KMS-11 (cell line): ENCODE measurements around the gene BRD8.

Experiments used
- H2AFZ ChIP-seq: fragments of 200-600 bp; sonication (generic); 2 replicates; pipeline ENCODE4 v1.6.1; 2016; ENCODE audit warnings: antibody characterized with exemption, mixed run types, low read depth
- H3K27ac ChIP-seq: fragments of 200-600 bp; sonication (generic); 2 replicates; pipeline ENCODE4 v1.6.1; 2016; ENCODE audit warnings: mild to moderate bottlenecking, mixed run types
- H3K27me3 ChIP-seq: fragments of 200-600 bp; sonication (generic); 2 replicates; pipeline ENCODE4 v1.6.1; 2017; ENCODE audit warnings: mild to moderate bottlenecking, low read depth, mixed run types, moderate library complexity; ENCODE audit not compliant: insufficient read depth
- H3K36me3 ChIP-seq: fragments of 200-600 bp; sonication (generic); 2 replicates; pipeline ENCODE4 v1.6.1; 2017; ENCODE audit warnings: mild to moderate bottlenecking, mixed run types; ENCODE audit not compliant: insufficient read depth
- H3K4me1 ChIP-seq: fragments of 200-600 bp; sonication (generic); 2 replicates; pipeline ENCODE4 v1.6.1; 2016; ENCODE audit warnings: mild to moderate bottlenecking, low read depth, mixed run types; ENCODE audit not compliant: poor library complexity, severe bottlenecking
- H3K4me2 ChIP-seq: fragments of 200-600 bp; sonication (generic); 2 replicates; pipeline ENCODE4 v1.7.0; 2016; ENCODE audit warnings: mild to moderate bottlenecking, mixed run types
- H3K4me3 ChIP-seq: fragments of 200-600 bp; sonication (generic); IDR thresholded peaks from 2 replicates; pipeline ENCODE4 v1.6.1; 2017; ENCODE audit warnings: low read depth, low read length, mixed read lengths; ENCODE audit not compliant: insufficient read depth
- H3K79me2 ChIP-seq: fragments of 200-600 bp; sonication (generic); 2 replicates; pipeline ENCODE4 v1.6.1; 2016; ENCODE audit warnings: low read depth, mixed run types; ENCODE audit not compliant: insufficient read depth
- H3K9ac ChIP-seq: fragments of 200-600 bp; sonication (generic); 2 replicates; pipeline ENCODE4 v1.6.1; 2016; ENCODE audit warnings: mild to moderate bottlenecking, mixed run types
- H4K20me1 ChIP-seq: fragments of 200-600 bp; sonication (generic); 2 replicates; pipeline ENCODE4 v1.6.1; 2016; ENCODE audit warnings: mild to moderate bottlenecking, mixed run types; ENCODE audit not compliant: insufficient read depth
- TF ChIP-seq, protein P1 (sequence below): fragments of 200-600 bp; sonication (generic); conservative IDR thresholded peaks from 2 replicates; pipeline ENCODE4 v1.6.1; 2017; ENCODE audit warnings: low read depth, mild to moderate bottlenecking, antibody characterized with exemption, low read length, moderate library complexity, mixed read lengths

The BRD8 gene

DNA sequence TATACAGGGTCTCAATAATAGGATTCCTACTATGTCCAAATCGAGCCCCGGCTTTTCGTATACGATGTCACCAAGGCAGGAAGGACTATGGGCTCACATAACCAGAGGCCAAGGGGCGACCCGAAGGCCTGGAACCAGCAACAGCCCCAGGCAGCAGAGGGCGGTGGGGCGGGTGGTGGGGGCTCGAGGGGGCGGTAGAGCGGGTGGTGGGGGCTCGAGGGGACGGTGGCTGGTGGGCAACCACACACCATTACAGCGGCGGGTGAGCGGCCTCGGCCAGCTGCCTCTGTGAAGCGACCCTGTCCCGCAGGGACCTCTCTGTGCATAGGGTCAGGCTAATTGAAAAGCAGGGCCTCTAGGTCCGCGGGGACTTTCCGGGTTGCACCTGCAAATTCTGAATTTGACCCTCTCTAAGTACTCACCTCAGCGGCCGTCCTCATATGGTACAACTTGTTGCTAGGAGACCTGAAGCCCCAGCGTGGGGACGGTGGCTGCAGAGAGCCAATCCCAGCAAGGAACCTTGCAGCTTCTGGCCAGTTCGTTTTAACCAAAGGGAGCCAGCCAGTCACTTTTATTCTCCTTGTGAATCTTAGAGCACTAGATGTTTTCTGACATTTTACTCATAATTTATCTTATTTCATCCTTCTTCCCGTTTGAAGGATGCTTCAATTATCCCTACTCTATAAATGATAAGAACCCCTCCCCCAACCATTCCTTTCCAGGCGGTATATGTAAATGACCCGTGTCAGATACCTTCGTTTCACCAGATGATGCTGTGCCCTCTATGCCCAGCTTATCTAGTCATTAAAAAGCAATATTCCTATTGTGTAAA lies 39.3 kb downstream of the BRD8 start, which contains the start of gene NME5:
Gene NME5 (minus strand): TSS at position 480 of the 832 bp plus-strand sequence. CDS start 648 bp downstream, outside the sequence.
- H3K4me3 ChIP-seq, result no peak within 1 kb of the TSS
- no peaks in the 10 kb centered on the region for H3K36me3 ChIP-seq
- H3K79me2 ChIP-seq, result no peaks in the 10 kb centered on the region
- peak within 1 kb of the TSS; percentile 82 for H2AFZ ChIP-seq
- peak within 1 kb of the TSS; percentile 11; the same call in 1 of the 2 replicates for H3K9ac ChIP-seq
- H3K27ac ChIP-seq, result no peak within 1 kb of the TSS
- peak within 1 kb of the TSS; percentile 92 for H3K4me2 ChIP-seq
- TF ChIP-seq, protein P1, sequence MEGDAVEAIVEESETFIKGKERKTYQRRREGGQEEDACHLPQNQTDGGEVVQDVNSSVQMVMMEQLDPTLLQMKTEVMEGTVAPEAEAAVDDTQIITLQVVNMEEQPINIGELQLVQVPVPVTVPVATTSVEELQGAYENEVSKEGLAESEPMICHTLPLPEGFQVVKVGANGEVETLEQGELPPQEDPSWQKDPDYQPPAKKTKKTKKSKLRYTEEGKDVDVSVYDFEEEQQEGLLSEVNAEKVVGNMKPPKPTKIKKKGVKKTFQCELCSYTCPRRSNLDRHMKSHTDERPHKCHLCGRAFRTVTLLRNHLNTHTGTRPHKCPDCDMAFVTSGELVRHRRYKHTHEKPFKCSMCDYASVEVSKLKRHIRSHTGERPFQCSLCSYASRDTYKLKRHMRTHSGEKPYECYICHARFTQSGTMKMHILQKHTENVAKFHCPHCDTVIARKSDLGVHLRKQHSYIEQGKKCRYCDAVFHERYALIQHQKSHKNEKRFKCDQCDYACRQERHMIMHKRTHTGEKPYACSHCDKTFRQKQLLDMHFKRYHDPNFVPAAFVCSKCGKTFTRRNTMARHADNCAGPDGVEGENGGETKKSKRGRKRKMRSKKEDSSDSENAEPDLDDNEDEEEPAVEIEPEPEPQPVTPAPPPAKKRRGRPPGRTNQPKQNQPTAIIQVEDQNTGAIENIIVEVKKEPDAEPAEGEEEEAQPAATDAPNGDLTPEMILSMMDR, result no peak
- H3K4me1 ChIP-seq, result peaks cover 9% of the 10 kb centered on the region
- H4K20me1 ChIP-seq, result no peaks in the 10 kb centered on the region
- H3K27me3 ChIP-seq, result no peaks in the 10 kb centered on the region

DNA sequence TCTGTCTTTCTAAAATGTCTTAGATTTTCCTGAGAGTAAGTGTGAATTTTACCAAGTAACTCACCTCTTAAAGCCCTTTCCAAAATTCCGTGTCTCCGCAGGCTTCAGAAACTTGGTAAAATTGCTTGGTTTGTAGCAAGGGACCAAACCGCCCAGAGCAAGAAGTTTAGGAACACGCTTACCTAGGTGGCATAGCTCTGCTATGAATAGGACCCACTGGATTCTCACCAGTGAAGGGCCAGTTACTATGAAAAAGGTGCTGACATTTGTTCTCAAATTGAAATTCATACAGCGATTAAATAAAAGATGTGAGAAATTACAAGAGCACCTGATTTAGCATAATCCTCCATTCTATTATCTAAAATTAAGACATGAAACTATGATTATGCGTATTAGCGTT lies 45.9 kb downstream of the BRD8 start:
- Histone ChIP-seq H3K27me3 (no peaks in the 10 kb centered on the region), H3K36me3 (no peaks in the 10 kb centered on the region), H3K27ac (no peak overlapping the region), H3K9ac (no peak overlapping the region), H3K4me1 (no peaks in the 10 kb centered on the region), H3K4me3 (no peak overlapping the region), H4K20me1 (no peaks in the 10 kb centered on the region), H3K4me2 (no peak overlapping the region), H2AFZ (no peak overlapping the region), H3K79me2 (no peaks in the 10 kb centered on the region)
- TF ChIP-seq, protein P1, result no peak

DNA sequence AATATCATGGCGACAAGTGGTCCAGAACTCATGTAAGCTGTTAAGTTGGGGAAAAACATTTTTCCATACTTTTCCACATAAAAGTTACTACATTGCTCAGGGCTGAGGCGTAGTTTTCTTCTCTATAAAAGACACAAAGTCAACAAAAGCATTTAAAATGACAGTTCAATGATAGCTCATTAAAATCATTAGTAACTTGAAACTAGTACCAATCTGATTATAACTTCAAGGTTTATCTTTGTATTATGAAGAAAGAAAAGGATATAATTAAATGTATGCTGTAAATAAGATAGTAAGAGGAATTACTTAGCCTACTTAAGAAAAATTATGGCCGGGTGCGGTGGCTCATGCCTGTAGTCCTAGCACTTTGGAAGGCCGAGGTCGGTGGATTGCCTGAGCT lies 49.1 kb downstream of the BRD8 start:
- no peaks in the 10 kb centered on the region for H3K36me3 ChIP-seq
- no peak overlapping the region for H3K4me3 ChIP-seq
- H4K20me1 ChIP-seq, result no peaks in the 10 kb centered on the region
- H3K79me2 ChIP-seq, result no peaks in the 10 kb centered on the region
- no peak overlapping the region for H3K9ac ChIP-seq
- H2AFZ ChIP-seq, result no peak overlapping the region
- TF ChIP-seq, protein P1, result no peak
- no peaks in the 10 kb centered on the region for H3K27me3 ChIP-seq
- H3K27ac ChIP-seq, result no peak overlapping the region
- H3K4me2 ChIP-seq, result no peak overlapping the region
- no peaks in the 10 kb centered on the region for H3K4me1 ChIP-seq

DNA sequence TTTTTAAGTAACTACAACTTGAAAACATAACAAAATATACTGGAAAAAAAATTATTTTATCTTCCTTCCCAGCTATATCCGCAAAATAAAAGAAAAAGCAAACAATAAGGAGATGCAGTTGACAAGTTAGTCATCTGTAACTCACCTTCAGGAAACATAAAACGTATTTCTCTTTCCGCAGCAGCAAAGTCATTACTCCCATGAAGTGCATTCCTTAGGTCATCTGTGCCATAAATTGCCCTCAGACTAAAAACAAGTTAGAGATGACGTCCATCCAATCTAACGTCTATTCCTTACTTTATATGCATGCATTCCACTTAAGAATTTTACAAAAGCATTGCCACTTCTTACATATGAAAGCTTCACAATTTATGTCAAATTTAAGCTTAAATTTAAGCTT lies 50.1 kb downstream of the BRD8 start:
- Histone ChIP-seq H3K4me2 (no peak overlapping the region), H3K36me3 (no peaks in the 10 kb centered on the region)

More for the DNA sequence above, 50.1 kb downstream of the BRD8 start:
- H3K27ac ChIP-seq, result no peak overlapping the region
- TF ChIP-seq, protein P1, result no peak
- no peaks in the 10 kb centered on the region for H3K79me2 ChIP-seq
- no peak overlapping the region for H2AFZ ChIP-seq
- H4K20me1 ChIP-seq, result no peaks in the 10 kb centered on the region
- no peaks in the 10 kb centered on the region for H3K27me3 ChIP-seq
- no peaks in the 10 kb centered on the region for H3K4me1 ChIP-seq
- H3K4me3 ChIP-seq, result no peak overlapping the region
- no peak overlapping the region for H3K9ac ChIP-seq
